NCI-H1105 (cell line): Measurements from ENCODE around the gene RITA1.

Source experiments
- DNase-seq: peaks from one replicate; lab custom pipeline; 2025; lab: John Stamatoyannopoulos, UW

RITA1 gene

DNA sequence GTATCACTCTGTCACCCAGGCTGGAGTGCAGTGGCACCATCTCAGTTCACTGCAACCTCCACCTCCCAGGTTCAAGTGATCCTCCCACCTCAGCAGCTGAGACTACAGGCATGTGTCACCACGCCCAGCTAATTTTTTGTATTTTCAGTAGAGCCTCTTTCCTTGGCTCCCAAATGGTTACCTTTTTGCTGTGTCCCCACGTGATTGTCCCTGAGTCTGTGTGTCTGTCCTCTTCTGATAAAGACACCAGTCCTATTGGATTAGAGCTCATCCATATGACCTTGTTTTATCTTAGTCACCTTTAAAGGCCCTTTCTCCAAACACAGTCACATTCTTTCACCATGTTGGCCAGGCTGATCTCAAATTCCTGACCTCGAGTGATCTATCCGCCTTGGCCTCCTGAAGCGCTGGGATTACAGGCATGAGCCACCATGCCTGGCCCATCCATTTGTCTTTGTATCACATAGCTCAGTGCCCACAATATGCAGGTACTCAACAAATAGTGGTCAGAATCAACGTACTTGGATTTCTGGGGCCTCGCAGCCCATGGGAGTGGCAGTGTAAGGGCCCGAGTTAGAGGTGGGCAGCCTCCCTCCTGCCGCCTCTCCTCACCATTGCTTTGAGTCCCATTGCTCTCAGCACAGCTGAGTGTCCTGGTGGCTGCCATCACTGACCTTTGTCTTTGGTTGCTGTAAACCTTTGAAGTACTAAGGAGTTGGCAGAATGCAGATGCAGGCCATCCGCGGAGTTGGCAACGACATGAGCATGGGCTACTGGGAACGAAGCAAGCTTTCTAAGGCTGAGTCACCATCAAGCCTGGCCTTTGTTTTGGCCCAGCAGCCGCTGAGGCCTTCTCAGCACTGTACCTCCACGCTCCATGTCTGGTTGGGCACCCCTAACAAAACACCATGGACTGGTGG lies 45.1 kb downstream of the RITA1 start:
- DNase-seq: no peak

DNA sequence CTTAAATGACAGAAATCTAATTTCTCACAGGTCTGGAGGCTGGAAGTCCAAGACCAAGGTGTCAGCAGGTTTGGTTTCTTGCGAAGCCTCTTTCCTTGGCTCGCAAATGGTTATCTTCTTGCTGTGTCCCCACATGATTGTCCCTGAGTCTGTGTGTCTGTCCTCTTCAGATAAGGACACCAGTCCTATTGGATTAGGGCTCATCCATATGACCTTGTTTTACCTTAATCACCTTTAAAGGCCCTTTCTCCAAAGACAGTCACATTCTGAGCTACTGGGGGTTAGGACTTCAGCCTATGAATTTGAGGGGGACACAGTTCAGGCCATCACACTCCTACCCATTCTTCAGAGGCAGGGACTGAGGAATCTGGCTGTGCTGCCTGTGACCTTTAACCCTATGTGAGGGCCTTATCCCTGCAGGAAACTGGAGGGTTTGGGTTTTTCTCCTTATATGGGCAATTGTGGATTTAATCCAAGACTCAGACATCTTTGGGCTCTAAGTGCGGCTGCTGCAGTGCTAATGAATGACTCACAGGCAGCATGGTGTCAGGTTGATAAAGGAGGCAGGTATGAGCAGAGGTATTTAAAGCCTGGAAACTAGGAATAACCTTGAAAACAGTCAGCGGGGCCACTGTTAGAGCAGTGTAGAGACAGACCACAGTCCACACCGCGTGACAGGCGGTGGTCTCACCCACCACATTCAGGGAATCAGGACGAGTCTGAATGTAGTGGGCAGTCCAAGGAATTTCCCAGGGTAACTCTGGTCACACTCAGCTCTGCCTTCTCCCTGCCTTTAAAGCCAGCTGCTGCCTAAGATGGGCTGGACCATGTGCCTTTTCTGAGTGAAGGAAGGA lies 45.9 kb downstream of the RITA1 start:
- no peak for DNase-seq

DNA sequence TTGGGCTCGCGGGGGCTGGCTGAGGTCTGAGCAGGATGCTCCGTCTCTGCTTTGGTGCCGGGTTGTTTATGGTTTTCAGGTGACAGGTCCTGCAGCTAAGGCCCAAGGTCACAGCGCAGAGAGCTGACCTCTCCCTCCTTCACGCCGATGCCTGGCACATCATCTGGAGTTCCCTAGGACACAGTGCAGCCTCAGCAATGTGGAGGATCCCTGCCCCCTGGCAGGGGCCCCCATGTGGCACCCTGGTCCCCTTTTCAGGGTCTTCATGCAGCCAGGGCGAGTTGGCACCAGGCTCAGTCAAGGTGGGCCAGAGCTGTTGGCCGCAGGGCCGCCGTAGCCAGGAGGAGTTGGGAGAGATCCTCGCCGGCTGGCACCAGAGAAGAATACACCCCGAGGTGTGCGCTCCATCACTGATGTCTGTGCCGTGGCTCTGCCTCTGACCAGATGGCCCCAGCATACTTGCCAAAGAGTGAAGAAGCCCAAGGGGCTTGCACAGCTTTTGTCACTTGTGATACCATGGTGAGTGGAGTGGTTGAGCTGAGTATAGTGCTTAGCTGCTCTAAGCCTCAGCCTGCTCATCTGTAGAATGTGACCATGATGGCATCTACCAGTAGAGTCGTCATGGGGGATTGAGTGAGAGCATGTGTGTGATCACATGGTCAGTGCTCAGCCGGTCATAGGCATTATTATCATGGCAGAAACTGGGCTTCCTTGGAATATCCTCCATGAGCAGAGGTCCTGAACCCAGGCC lies 46.7 kb downstream of the RITA1 start:
- DNase-seq: no peak

DNA sequence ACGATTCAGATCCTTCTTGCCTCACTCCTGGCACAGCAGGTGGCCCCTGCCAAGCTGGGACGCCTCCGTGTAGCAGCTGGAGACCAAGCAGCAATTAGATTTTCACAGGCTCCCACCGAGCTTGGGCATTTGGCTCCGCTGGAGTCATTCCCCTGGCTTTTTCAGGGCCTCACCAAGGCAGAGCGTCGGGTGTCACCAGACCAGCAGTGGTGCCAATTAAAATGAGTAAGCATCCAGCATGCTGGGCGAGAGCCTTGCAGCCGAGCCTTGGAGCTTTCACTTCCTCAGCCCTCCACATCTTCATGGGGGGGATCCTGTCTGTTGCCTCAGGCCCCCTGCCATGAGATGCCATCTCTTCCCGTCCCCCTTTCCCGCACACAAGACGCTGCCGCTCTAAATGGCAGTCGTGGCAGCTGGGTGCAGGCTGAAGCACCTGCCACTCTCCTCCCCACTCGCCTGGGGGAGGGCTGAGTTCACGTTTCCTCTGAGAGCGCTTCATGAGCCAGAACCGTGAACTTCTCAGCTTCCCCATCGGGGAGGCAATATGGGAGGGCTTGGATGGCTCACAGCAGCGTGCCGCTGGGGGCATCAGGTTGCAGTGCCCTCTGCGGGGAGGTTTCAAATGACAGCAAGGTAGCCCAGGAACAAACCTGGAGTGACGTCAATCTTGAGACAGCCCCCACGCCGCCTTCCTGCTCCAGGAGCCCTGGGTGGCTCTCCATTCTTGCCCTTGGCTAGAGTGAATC lies 47.5 kb downstream of the RITA1 start:
- DNase-seq: peak; percentile 93

DNA sequence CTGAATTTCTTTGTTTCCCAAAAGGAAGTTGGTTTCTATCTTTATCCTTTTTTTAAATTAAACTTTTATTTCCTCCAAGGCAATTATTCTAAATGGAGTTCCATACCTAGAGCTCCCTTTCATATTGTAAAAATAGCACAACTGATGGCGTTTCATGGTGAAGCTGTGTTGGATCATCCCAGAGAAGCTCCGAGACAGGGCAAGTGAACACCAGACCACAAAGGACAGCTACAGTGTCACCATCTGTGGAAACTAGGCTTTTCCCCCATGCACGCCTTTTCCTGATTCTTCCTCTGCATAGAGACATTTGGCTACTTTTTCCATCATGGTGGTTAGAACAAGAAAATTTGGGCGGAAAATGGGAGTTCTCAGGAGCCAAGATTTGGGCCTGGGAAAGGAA lies 48.4 kb downstream of the RITA1 start:
- DNase-seq: no peak

DNA sequence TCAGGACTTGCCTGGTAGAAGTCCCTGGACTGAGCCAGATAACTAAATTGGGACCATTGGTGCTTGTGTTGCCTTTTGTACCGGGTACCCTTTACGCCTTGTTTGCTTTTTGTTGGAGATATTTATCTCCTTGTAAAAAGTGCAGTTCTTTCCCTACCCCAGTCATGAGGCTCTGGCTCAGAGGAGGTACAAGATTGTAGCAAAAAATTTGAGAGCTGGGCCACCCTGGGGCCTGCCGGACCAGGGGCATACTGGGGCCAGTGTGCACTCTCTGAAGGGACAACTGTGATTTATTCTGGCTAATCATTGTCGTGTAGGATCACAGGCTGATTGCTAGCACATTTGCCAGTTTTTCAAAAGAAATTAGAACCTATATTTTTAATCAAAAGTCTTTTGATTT lies 49.0 kb downstream of the RITA1 start:
- DNase-seq: no peak

DNA sequence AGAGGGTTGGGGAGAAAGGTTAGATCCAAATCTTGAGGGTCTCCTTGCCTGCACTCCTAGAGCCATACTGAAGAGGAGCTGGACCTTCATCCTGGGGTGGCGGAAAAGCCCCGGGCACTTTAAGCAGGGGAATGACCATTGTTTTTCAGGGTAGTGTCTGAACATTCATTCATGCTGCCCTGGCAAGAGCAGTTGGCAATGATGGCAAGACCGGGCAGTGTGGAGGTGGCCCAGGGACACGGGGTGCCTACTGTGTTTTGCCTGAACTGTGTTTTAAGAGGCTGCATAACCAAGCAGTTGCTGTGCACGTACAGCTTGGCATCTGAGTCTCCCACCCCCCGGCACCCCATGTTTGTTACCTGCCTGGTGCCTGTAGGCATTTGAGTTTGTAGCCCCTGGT lies 50.5 kb downstream of the RITA1 start:
- DNase-seq: no peak

DNA sequence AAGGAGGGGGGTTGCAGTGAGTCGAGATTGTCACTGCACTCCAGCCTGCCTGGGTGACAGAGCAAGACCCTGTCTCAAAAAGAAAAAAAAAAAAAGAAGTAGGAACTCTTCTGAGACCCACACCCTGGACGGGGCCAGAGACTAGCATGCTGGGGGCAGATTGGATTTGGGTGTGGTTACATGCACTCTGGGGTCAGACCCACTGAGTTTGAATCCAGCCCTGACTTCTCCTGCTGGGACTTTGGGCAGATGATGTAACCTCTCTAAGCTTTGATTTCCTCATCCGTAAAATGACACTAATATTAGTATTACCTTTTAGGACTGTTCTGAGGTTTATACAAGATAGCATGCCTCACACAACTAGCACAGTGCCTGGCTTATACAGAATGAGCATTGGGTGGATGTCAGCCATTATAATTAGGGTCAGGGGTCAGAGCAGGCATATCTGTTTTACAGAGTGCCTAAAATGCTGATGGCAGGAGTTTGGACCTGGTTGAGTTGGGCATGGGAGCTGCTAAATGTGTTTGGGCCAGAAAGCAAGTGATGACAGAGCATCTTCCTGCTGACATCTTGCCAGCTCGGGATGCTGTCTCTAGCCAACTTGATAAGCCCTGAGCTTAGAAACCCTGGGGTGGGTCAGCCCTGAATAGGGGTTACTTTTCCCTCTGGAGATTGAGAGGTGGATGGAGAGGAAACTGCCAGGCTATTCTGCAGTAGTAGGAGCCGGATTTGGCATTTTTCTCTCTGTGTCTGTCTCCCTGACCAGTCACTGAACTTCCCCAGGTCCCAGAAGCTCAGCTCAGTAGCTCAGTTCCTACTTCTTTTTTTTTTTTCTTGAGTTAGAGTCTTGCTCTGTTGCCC lies 51.2 kb downstream of the RITA1 start:
- DNase-seq: no peak

DNA sequence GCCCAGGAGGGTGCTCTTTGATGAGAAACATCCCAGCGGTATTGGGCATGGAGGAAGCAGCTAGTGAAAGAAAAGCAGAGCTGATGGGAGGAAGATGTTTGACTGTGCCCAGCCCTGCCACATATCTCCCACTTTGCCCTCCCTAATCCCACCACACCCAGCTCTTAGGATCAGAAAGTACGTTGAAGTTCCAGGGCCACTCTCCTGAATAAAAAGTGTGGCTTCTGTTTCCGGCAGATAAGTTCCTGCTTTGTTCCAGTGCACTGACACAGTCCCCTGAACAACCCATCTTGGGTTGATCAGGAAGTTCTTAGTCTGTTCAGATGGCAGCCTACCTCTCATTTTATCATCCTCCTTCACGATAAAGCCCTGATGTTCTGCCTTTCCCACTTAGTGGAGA lies 52.2 kb downstream of the RITA1 start:
- no peak for DNase-seq

DNA sequence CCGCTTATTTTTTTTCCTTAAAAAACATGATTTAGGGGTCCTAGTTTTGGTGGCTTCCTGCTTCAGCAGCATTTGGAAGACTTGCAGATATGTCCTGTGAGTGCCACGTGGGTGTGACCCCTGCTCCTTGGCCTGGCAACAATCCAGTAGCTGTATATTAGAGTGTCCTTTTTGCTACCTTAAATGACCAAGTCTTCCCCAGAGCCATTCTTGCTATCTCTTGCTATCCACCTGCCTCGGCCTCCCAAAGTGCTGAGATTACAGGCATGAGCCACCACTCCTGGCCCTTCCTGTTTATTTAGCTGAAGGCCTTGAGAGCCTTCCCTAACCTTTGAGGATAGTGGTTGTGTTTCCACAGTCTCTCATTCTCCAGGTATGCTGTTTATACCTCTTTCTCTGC lies 52.8 kb downstream of the RITA1 start:
- DNase-seq: no peak

DNA sequence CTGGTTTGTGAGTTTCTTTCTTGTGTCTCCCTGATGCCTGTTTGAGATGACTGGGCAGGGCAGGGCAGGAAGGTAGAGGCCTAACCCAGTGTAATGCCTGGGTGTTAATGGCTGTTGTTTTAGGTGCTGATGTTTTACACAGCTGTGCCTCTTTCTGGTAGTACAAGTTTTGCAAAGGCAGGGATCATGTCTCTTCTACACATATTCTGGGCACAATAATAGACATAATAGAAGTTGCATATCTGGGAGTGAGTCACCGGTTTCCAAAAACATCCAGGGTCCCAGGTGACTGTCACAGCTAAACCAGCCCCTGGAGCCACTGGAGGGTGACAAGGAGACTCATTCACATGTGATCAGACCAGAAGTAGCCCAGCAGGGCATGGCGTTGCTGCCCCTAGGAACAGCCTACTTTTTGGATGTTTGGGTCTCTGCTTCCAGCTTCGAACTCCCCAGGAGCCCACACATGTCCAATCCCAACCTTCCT lies 53.8 kb downstream of the RITA1 start:
- no peak for DNase-seq

DNA sequence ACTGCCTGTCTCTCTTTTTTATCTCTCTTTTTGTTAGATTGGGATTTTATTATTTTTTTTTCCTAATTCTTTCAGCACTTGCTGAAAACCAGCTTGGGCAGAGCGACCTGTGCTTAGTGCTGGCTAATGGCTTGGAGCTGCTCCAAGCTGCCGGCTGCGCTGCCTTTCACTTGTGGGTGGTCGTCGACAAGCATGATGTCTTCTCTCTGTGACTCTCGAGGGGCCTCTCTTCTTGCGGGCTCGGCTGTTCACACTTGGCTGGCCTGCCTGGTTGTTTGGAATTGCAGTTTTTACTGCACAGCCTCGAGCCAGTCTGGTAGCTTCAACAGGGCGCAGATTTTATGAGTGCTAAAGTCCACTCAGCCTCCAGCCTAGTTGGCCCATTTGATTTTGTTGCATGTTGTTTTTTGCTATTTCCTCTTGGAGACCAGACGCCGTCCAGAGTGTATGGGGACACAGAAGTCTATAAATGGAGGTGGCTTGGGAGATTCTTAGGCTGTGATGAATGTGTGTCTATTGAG lies 54.4 kb downstream of the RITA1 start:
- no peak for DNase-seq

DNA sequence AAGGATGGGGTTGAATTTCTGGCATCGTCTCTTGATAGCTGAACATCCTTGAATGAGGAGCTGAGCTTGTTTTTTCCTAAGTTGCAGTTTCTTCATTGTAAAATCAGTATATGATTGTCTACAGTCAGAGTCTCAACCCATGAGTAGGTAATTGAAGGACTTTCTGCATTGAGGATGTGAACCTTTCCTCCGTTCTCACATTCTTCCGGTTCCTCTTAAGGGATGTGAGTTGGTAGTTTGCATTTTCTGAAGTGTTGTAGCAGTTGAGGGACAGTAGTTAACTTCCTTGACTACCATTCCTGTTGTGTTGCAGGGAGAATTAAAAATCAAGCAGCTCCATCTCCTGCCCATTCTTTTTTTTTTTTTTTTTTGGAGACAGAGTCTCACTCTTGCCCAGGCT lies 54.9 kb downstream of the RITA1 start:
- no peak for DNase-seq

DNA sequence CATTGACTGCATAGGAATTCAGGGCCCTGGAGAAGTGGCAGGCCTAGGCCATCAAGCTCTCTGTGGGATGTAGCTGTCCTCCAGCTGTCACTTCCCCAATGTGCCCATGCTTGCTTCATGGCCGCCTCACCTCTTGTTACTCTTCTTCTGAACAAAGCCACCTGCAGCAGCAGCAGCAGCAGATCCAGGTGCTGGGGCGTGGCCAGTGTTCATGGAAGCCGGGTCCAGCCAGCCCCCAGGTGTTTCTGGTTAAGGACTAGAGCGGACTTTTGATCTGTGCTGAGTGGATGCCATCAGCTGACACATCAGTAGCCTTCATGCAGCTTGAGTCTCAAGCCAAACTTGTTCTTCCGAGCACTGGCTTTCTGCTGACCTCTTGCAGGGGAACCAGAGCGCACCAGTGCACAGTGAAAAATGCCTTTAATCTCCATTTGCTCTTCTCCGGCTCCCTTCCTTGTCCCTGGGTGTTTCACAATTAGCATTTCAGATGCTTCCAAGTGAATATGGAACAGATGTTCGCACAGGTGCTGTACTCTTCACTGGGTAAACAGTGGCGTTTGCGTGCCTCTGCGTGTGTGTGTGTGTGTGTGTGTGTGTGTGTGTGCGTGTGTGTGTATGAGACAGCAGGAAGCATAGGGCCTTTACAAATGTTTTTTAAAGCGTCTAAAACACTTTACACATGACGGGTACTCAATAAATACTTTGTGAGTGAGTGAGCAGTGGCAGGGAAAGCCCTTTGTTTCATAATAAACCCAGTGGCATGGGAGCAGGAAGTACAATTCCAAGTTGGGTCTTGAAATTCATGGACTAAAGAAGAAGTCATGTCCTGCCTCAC lies 55.9 kb downstream of the RITA1 start:
- DNase-seq: peak; percentile 83
